AG04449 (cell line): ENCODE results near the gene CSAG1.
"Not testable (repeated sequence)": the region's sequence is repeated elsewhere in the genome, so short reads cannot be mapped to it uniquely, and the experiment has no call there.

ENCODE experiments used
- CTCF ChIA-PET: fragments of 350-600 bp; formaldehyde crosslinking; extraction: SDS; loops from one replicate; lab custom pipeline; 2021; ENCODE audit warnings: antibody characterized with exemption; lab: Yijun Ruan, JAX
- POLR2A ChIA-PET: fragments of 400-600, 350-600 bp; formaldehyde crosslinking; extraction: SDS; loops from one replicate; lab custom pipeline; 2020; ENCODE audit warnings: antibody characterized with exemption, inconsistent platforms; lab: Yijun Ruan, JAX
- DNase-seq: peaks from one replicate; pipeline ENCODE4 v3.0.0-alpha.2; 2010; ENCODE audit warnings: low read depth, low spot score
- H3K4me3 ChIP-seq: 2 replicates; pipeline ENCODE4 v1.5.1; 2011; ENCODE audit warnings: low read depth, mild to moderate bottlenecking, control low read depth, low read length
- CTCF ChIP-seq: IDR thresholded peaks from one replicate; pipeline ENCODE4 v1.5.1; 2011; ENCODE audit warnings: mild to moderate bottlenecking, moderate library complexity, low read length, control low read depth, inconsistent platforms; ENCODE audit not compliant: insufficient read depth; ENCODE audit errors: missing control alignments

Gene CSAG1

GRCh38 chrX:152735860-152736511 lies 2.5 kb upstream of the CSAG1 start:
- no peak overlapping the region for H3K4me3 ChIP-seq
- DNase-seq: no peak
- no peak for TF ChIP-seq CTCF
- ChIA-PET POLR2A (no interaction called here), CTCF (no interaction called here)

GRCh38 chrX:152735101-152735500 lies 1.6 kb upstream of the CSAG1 start:
- ChIA-PET CTCF (no interaction called here), POLR2A (no interaction called here)
- no peak for TF ChIP-seq CTCF
- H3K4me3 ChIP-seq: no peak overlapping the region
- no peak for DNase-seq

GRCh38 chrX:152734143-152734858 lies 780 bp upstream of the CSAG1 start:
- CTCF ChIA-PET, POLR2A ChIA-PET, DNase-seq, H3K4me3 ChIP-seq: not testable (repeated sequence)

- TF ChIP-seq CTCF: no peak
- no peak for DNase-seq
- no peak overlapping the region for H3K4me3 ChIP-seq
- POLR2A ChIA-PET: no interaction called here
- CTCF ChIA-PET: no interaction called here
These were observed 8.1 kb downstream of the CSAG1 start for GRCh38 chrX:152725409-152725808.

GRCh38 chrX:152713815-152714787 lies 19.4 kb downstream of the CSAG1 start, which contains the start of gene MAGEA2B:
MAGEA2B (plus strand) TSS chrX:152714628; CDS start chrX:152717107, 2,479 bp downstream.
- DNase-seq, CTCF ChIA-PET, POLR2A ChIA-PET, H3K4me3 ChIP-seq: not testable (repeated sequence)

- DNase-seq, CTCF ChIA-PET, H3K4me3 ChIP-seq, POLR2A ChIA-PET: not testable (repeated sequence)
These were observed 20.3 kb downstream of the CSAG1 start for GRCh38 chrX:152713195-152713594.

- DNase-seq, CTCF ChIA-PET, POLR2A ChIA-PET, H3K4me3 ChIP-seq: not testable (repeated sequence)
These were observed 24.3 kb downstream of the CSAG1 start, which contains the start of gene CSAG2 for GRCh38 chrX:152709173-152709572. CSAG2 (minus strand) TSS chrX:152709273; CDS start chrX:152709112, 161 bp downstream.

GRCh38 chrX:152706500-152706899 lies 27.0 kb downstream of the CSAG1 start:
- POLR2A ChIA-PET, DNase-seq, H3K4me3 ChIP-seq, CTCF ChIA-PET: not testable (repeated sequence)

- DNase-seq, CTCF ChIA-PET, POLR2A ChIA-PET, H3K4me3 ChIP-seq: not testable (repeated sequence)
These were observed 33.1 kb downstream of the CSAG1 start for GRCh38 chrX:152700390-152700789.

- H3K4me3 ChIP-seq, DNase-seq, CTCF ChIA-PET, POLR2A ChIA-PET: not testable (repeated sequence)
These were observed 35.3 kb downstream of the CSAG1 start, which contains the start of gene MAGEA3 for GRCh38 chrX:152697952-152698931. MAGEA3 (plus strand) TSS chrX:152698794; CDS start chrX:152700833, 2,039 bp downstream.

- DNase-seq, POLR2A ChIA-PET, CTCF ChIA-PET, H3K4me3 ChIP-seq: not testable (repeated sequence)
These were observed 52.5 kb downstream of the CSAG1 start for GRCh38 chrX:152681012-152681411.
